WERI-Rb-1 (cell line): ENCODE results near the gene ATXN8OS.

Source experiments
- DNase-seq: peaks from one replicate; pipeline ENCODE4 v3.0.0-alpha.2; 2020
- H3K27ac ChIP-seq: fragments of 250-450 bp; sonication (Bioruptor Pico); 2 replicates; pipeline ENCODE4 v1.5.1; 2020; ENCODE audit warnings: mild to moderate bottlenecking, moderate library complexity
- H3K27me3 ChIP-seq: fragments of 250-450 bp; sonication (Bioruptor Pico); 2 replicates; pipeline ENCODE4 v1.5.1; 2021; ENCODE audit warnings: mild to moderate bottlenecking, low read depth, moderate library complexity; ENCODE audit not compliant: insufficient read depth, severe bottlenecking
- H3K36me3 ChIP-seq: fragments of 250-450 bp; sonication (Bioruptor Pico); 2 replicates; pipeline ENCODE4 v1.5.1; 2020; ENCODE audit warnings: mild to moderate bottlenecking, moderate library complexity
- H3K4me3 ChIP-seq: 2 replicates; pipeline ENCODE4 v1.5.1; 2011; ENCODE audit warnings: low read depth, mild to moderate bottlenecking, control low read depth, low read length
- H3K9me3 ChIP-seq: fragments of 250-450 bp; sonication (Bioruptor Pico); 2 replicates; pipeline ENCODE4 v1.5.1; 2021; ENCODE audit warnings: mild to moderate bottlenecking, moderate library complexity; ENCODE audit not compliant: severe bottlenecking
- TF ChIP-seq, protein P1 (sequence below): IDR thresholded peaks from 2 replicates; pipeline ENCODE4 v1.5.1; 2011; ENCODE audit warnings: low read depth, mild to moderate bottlenecking, control low read depth, inconsistent platforms, low read length

Gene ATXN8OS

DNA sequence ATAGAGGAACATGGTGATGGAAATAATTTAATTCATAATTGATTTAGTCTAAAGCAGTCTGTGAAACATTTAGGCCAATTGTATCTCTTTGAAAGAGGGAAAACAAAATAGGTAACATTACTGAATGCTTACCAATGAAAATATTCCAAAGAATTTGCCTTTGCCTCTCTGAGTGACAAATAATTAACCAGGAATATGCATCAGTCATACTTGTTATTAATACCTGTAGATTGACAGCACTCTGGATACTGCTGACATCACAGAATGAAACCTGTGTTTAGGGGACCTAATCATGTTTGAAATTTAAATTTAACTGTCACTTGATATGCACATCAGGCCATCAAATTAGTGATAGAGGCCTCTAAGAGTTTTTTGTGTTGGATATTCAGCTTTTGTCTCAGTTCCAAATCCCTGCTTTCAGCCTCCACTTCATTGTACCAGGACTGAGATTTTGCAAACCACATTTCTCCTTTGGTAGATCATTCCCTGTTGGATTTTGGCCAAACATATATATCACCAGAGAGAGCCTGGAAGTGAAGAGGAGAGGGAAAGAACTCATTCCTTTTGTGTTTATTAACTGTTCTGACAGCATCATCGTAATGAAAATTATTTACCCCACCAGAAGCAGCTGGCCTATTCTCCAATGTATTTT lies 65.4 kb downstream of the ATXN8OS start:
- H3K36me3 ChIP-seq, result no peaks in the 10 kb centered on the region
- no peak for DNase-seq
- no peak overlapping the region for H3K4me3 ChIP-seq
- TF ChIP-seq, protein P1, sequence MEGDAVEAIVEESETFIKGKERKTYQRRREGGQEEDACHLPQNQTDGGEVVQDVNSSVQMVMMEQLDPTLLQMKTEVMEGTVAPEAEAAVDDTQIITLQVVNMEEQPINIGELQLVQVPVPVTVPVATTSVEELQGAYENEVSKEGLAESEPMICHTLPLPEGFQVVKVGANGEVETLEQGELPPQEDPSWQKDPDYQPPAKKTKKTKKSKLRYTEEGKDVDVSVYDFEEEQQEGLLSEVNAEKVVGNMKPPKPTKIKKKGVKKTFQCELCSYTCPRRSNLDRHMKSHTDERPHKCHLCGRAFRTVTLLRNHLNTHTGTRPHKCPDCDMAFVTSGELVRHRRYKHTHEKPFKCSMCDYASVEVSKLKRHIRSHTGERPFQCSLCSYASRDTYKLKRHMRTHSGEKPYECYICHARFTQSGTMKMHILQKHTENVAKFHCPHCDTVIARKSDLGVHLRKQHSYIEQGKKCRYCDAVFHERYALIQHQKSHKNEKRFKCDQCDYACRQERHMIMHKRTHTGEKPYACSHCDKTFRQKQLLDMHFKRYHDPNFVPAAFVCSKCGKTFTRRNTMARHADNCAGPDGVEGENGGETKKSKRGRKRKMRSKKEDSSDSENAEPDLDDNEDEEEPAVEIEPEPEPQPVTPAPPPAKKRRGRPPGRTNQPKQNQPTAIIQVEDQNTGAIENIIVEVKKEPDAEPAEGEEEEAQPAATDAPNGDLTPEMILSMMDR, result no peak
- no peak overlapping the region for H3K27ac ChIP-seq
- H3K27me3 ChIP-seq, result no peaks in the 10 kb centered on the region
- no peaks in the 10 kb centered on the region for H3K9me3 ChIP-seq

DNA sequence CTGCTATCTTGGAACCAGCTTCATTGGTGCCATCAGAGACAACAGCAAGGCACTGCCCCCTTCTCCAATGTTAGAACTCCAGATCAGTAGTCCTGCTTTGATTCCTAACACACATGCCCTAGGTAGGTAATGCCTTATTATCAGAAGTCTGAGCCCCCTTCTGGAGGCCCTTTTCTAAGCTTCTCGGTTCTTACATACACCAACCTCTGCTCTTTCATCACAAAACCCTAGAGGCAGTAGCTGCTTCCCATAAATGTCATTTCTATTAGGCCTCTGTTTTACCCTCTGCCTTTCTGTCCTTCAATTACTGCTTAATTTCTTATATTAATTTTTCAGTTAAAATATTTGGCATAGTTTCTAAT lies 66.0 kb downstream of the ATXN8OS start:
- H3K36me3 ChIP-seq, result no peaks in the 10 kb centered on the region
- no peaks in the 10 kb centered on the region for H3K27me3 ChIP-seq
- H3K4me3 ChIP-seq, result no peak overlapping the region
- TF ChIP-seq, protein P1, result no peak
- DNase-seq, result no peak
- H3K27ac ChIP-seq, result no peak overlapping the region
- no peaks in the 10 kb centered on the region for H3K9me3 ChIP-seq

DNA sequence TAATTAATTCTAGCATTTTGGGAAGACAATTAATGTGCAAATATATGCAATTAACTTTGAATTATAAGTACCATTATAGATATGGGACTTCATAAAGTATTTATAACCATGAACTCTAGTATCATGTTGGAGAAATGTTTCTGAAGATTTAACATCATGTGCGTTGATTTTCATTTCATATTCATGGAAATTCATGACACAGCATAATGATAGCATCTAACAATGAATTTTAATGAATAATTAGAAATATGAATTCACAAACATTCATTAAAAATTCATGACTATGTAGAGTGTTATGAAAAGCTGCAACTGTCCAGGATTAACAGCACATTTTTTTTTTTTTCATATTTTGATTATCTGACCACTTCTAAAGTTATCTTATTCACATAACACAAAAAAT lies 70.7 kb downstream of the ATXN8OS start:
- TF ChIP-seq, protein P1, result no peak
- H3K27ac ChIP-seq, result no peak overlapping the region
- H3K4me3 ChIP-seq, result no peak overlapping the region
- no peaks in the 10 kb centered on the region for H3K9me3 ChIP-seq
- DNase-seq, result no peak
- H3K27me3 ChIP-seq, result no peaks in the 10 kb centered on the region
- no peaks in the 10 kb centered on the region for H3K36me3 ChIP-seq
